Endothelial cell of umbilical vein (primary cell): ENCODE results near the gene KCTD21. TPM values are rescaled to one million over a fixed set of nuclear protein-coding genes. Genes with fewer than 3 reads are reported as not detected.

ENCODE experiments used
- BruUV-seq: library from RNA; stranded (reverse); fragments of 400-500 nt; replicated peaks from 2 replicates; lab custom pipeline; 2021; lab: Mats Ljungman, UMichigan
- CTCF ChIA-PET: fragments of 300-600, 350-600 bp; sonication (Branson Sonifier 250); formaldehyde crosslinking; loops from one replicate; lab custom pipeline; 2021; ENCODE audit warnings: antibody characterized with exemption, inconsistent platforms; lab: Charles Lee
- POLR2A ChIA-PET: fragments of 300-600, 350-600 bp; sonication (Branson Sonifier 250); formaldehyde crosslinking; loops from one replicate; lab custom pipeline; 2021; ENCODE audit warnings: antibody characterized with exemption, inconsistent platforms; lab: Charles Lee
- DNase-seq: peaks from one replicate; pipeline ENCODE4 v3.0.0-alpha.2; 2011; ENCODE audit warnings: low read depth, low spot score
- FAIRE-seq: peaks from 2 replicates; lab custom pipeline; 2011; peaks lifted over from hg19 to GRCh38; lab: Jason Lieb, UNC
- H2AFZ ChIP-seq: 2 replicates; pipeline ENCODE4 v1.6.0; 2012; ENCODE audit warnings: low read depth, low read length, control low read depth, inconsistent platforms
- H3K27ac ChIP-seq: 2 replicates; pipeline ENCODE4 v1.5.1; 2011; ENCODE audit warnings: low read depth, mild to moderate bottlenecking, control low read depth, low read length, moderate library complexity; ENCODE audit not compliant: insufficient read depth
- H3K27me3 ChIP-seq, 2 experiments: 2 replicates each; pipeline versions ENCODE4 v1.6.0 to v1.6.1; 2011; ENCODE audit warnings: low read length in 2 of 2, mixed read lengths in 1 of 2; ENCODE audit not compliant: control insufficient read depth in 2 of 2, insufficient read depth in 2 of 2
- H3K36me3 ChIP-seq, 2 experiments: 2 replicates in 1 of 2; 3 replicates in 1 of 2; pipeline ENCODE4 v1.5.1; 2011; ENCODE audit warnings: low read length in 2 of 2, mild to moderate bottlenecking in 1 of 2, moderate library complexity in 1 of 2; ENCODE audit not compliant: control insufficient read depth in 2 of 2, insufficient read depth in 2 of 2; ENCODE audit errors: extremely low read depth in 1 of 2
- H3K4me1 ChIP-seq: 3 replicates; pipeline ENCODE4 v1.5.1; 2011; ENCODE audit warnings: mild to moderate bottlenecking, low read length; ENCODE audit not compliant: control insufficient read depth, insufficient read depth; ENCODE audit errors: extremely low read depth
- H3K4me2 ChIP-seq: 2 replicates; pipeline ENCODE4 v1.6.1; 2011; ENCODE audit warnings: low read length, control low read depth, mixed read lengths; ENCODE audit not compliant: insufficient read depth
- H3K4me3 ChIP-seq, 3 experiments: fragments of 200-600 bp in 1 of 3; sonication (generic), shearing (Covaris generic) in 1 of 3; replicated peaks in 1 of 3; 2 replicates each; pipeline ENCODE4 v1.5.1; 2011 to 2016; ENCODE audit warnings: control low read depth in 3 of 3, low read length in 3 of 3, mild to moderate bottlenecking in 2 of 3, inconsistent platforms in 1 of 3, low read depth in 1 of 3, moderate library complexity in 1 of 3; ENCODE audit not compliant: insufficient read depth in 1 of 3
- H3K79me2 ChIP-seq: 2 replicates; pipeline ENCODE4 v1.6.0; 2012; ENCODE audit warnings: low read length, inconsistent platforms; ENCODE audit not compliant: control insufficient read depth, insufficient read depth
- H3K9ac ChIP-seq: replicated peaks from 2 replicates; pipeline ENCODE3; 2011; ENCODE audit warnings: low read length, control low read depth; ENCODE audit not compliant: insufficient read depth; ENCODE audit errors: extremely low read depth
- H3K9me1 ChIP-seq: replicated peaks from 3 replicates; pipeline ENCODE4 v1.6.0; 2011; ENCODE audit warnings: mild to moderate bottlenecking, low read length; ENCODE audit not compliant: control insufficient read depth, insufficient read depth; ENCODE audit errors: extremely low read depth
- H3K9me3 ChIP-seq: replicated peaks from 2 replicates; pipeline ENCODE4 v1.5.1; 2012; ENCODE audit warnings: low read length, inconsistent platforms; ENCODE audit not compliant: control insufficient read depth, insufficient read depth
- H4K20me1 ChIP-seq: replicated peaks from 2 replicates; pipeline ENCODE3; 2011; ENCODE audit warnings: mild to moderate bottlenecking, low read length; ENCODE audit not compliant: control insufficient read depth, insufficient read depth; ENCODE audit errors: extremely low read depth
- CTCF ChIP-seq, 2 donors: IDR thresholded peaks; 1 replicate in 1 of 2; 2 replicates in 1 of 2; pipeline ENCODE4 v1.5.1; 2011; ENCODE audit warnings: low read length in 2 of 2, mild to moderate bottlenecking in 2 of 2, moderate library complexity in 2 of 2, control low read depth in 1 of 2, inconsistent platforms in 1 of 2, low read depth in 1 of 2; ENCODE audit not compliant: insufficient read depth in 1 of 2; ENCODE audit errors: extremely low read depth in 1 of 2
- FOS ChIP-seq: IDR thresholded peaks from 2 replicates; pipeline ENCODE4 v1.6.1; 2011; ENCODE audit warnings: mild to moderate bottlenecking, low read length, moderate library complexity, borderline replicate concordance; ENCODE audit not compliant: insufficient read depth
- GATA2 ChIP-seq: IDR thresholded peaks from 2 replicates; pipeline ENCODE4 v1.7.0; 2011; ENCODE audit warnings: low read depth, mild to moderate bottlenecking, moderate library complexity, mixed read lengths, low read length; ENCODE audit not compliant: insufficient read length, insufficient read depth
- JUN ChIP-seq: IDR thresholded peaks from 2 replicates; pipeline ENCODE4 v1.6.1; 2011; ENCODE audit warnings: borderline replicate concordance, low read depth; ENCODE audit not compliant: insufficient read length, insufficient read depth
- POLR2AphosphoS5 ChIP-seq: IDR thresholded peaks from 2 replicates; pipeline ENCODE4 v1.6.1; 2012; ENCODE audit warnings: low read depth, mild to moderate bottlenecking, control low read depth, low read length, moderate library complexity; ENCODE audit not compliant: insufficient read depth
- dilution Hi-C: fragments of 300-500 bp; cut with MboI; formaldehyde crosslinking; loops from one replicate; pipeline ENCODE4 v1.15.0; 2019; ENCODE audit warnings: low sequenced_read_pairs; ENCODE audit not compliant: extremely low pct_ligation_motif_present
- intact Hi-C: fragments of 100-400 bp; cut with micrococcal nuclease; formaldehyde crosslinking; loops from one replicate; pipeline ENCODE4 v1.10.0; 2022
- polyA plus RNA-seq, 4 experiments: library from polyadenylated mRNA; depleted of rRNA in 3 of 4; stranded (reverse) in 3 of 4; unstranded in 1 of 4; fragments of >200 nt; gene quantifications; 2 replicates each; pipeline versions ENCODE4 v1.2.1 to v1.2.3, GENCODE V29; 2011 to 2012; ENCODE audit warnings: missing spikeins in 1 of 4
- total RNA-seq: library from RNA; stranded (reverse); gene quantifications from 2 replicates; pipeline ENCODE4 v1.2.3, GENCODE V29; 2021
- TF ChIP-seq, protein P1 (sequence below): IDR thresholded peaks from 2 replicates; pipeline ENCODE4 v1.6.1; 2011; ENCODE audit not compliant: insufficient read depth, insufficient read length

KCTD21 gene
- total and polyA plus RNA-seq, 2 donors (not counting 3 experiments of a cell fraction or from before 2014, with no cell fraction given): 8.5 to 11.9 TPM

DNA sequence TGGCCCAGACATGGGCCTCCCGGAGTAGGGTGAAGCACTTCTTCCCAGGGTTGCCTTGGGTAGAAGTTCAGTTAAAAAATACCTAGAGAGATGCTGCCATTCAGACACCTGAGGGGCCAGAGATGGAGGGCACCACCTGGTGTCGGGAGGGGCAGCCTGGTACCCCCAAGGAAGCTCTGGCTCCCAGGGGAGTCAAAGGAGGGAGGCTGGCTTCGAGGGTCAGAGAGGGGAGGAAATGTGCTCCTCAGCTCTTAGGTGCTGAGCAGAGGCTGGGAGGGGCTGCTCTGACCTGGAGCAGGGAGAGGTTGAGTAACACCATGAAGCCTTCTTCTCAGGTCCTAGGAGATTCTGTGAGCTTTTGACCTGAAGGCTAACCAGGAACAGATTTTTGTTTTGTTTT, 1.4 kb upstream of the KCTD21 start:
- H3K4me3 ChIP-seq: peak overlapping the region in 2 of 3 experiments; percentile 68 to 81
- H3K36me3 ChIP-seq: no peaks in the 10 kb centered on the region
- DNase-seq (no peak), FAIRE-seq (no peak)
- H4K20me1 ChIP-seq: no peaks in the 10 kb centered on the region
- H3K9me1 ChIP-seq: no peaks in the 10 kb centered on the region
- no peak overlapping the region for H2AFZ ChIP-seq
- TF ChIP-seq FOS: no peak
- TF ChIP-seq POLR2AphosphoS5: no peak
- TF ChIP-seq, protein P1, sequence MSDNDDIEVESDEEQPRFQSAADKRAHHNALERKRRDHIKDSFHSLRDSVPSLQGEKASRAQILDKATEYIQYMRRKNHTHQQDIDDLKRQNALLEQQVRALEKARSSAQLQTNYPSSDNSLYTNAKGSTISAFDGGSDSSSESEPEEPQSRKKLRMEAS: no peak
- no peak for TF ChIP-seq GATA2
- no peak for TF ChIP-seq JUN
- TF ChIP-seq CTCF (IDR thresholded peaks at IDR 0.05; ENCODE audit: extremely low read depth in 1 of 2, insufficient read depth in 1 of 2, low read depth in 1 of 2, low read length in 2 of 2): no peak
- H3K27ac ChIP-seq: no peak overlapping the region
- intact Hi-C loops: loop anchor here (2.0 kb wide), 3 partner anchors 111 to 235 kb away; partner anchors contain the start of genes GAB2 and NDUFC2
- peaks cover 42% of the 10 kb centered on the region for H3K4me1 ChIP-seq
- H3K9ac ChIP-seq: no peak overlapping the region
- no TSS peak for BruUV-seq
- no peaks in the 10 kb centered on the region for H3K27me3 ChIP-seq
- ChIA-PET POLR2A (no interaction called here), CTCF (interaction anchor here (1.1 to 3.0 kb wide), 4 partner anchors 12 to 375 kb away, joined by 3 to 15 read pairs (median 4); no protein-coding TSS in a partner anchor)
- peaks cover 31% of the 10 kb centered on the region for H3K79me2 ChIP-seq
- dilution Hi-C loops: no loop called here
- peak overlapping the region; percentile 87 for H3K4me2 ChIP-seq
- no peaks in the 10 kb centered on the region for H3K9me3 ChIP-seq
